Duodenal mucosa (tissue), 2 donors: ENCODE results near the gene GIPR.
A peak's percentile ranks its signal among the peaks of the same experiment; 100 is the strongest.

Experiments used
- H3K27ac ChIP-seq: one replicate; pipeline ENCODE4 v1.7.0; 2013; ENCODE audit warnings: low read depth, low read length
- H3K27me3 ChIP-seq, 2 donors: one replicate each; pipeline ENCODE4 v1.7.0; 2013; ENCODE audit warnings: low read length in 2 of 2, control low read depth in 1 of 2; ENCODE audit not compliant: insufficient read depth in 2 of 2, control insufficient read depth in 1 of 2
- H3K36me3 ChIP-seq, 2 donors: one replicate each; pipeline ENCODE4 v1.7.0; 2013; ENCODE audit warnings: low read length in 2 of 2, control low read depth in 1 of 2; ENCODE audit not compliant: insufficient read depth in 2 of 2, control insufficient read depth in 1 of 2
- H3K4me1 ChIP-seq, 2 donors: one replicate each; pipeline ENCODE4 v1.7.0; 2013; ENCODE audit warnings: low read length in 2 of 2, control low read depth in 1 of 2; ENCODE audit not compliant: insufficient read depth in 2 of 2, control insufficient read depth in 1 of 2
- H3K4me3 ChIP-seq, 2 donors: one replicate each; pipeline ENCODE4 v1.7.0; 2013; ENCODE audit warnings: low read length in 2 of 2, low read depth in 1 of 2
- H3K9ac ChIP-seq, 2 donors: one replicate each; pipeline ENCODE4 v1.7.0; 2013; ENCODE audit warnings: low read length in 2 of 2, low read depth in 1 of 2
- H3K9me3 ChIP-seq, 2 donors: one replicate each; pipeline ENCODE4 v1.7.0; 2013; ENCODE audit warnings: low read length in 2 of 2, control low read depth in 1 of 2; ENCODE audit not compliant: control insufficient read depth in 1 of 2

The GIPR gene

GRCh38 chr19:45646345-45646698 is 21.7 kb upstream of the GIPR start:
- no peak overlapping the region for H3K27ac ChIP-seq
- H3K9ac ChIP-seq = no peak overlapping the region
- peaks cover 12 to 22% of the 10 kb centered on the region in 2 donors for H3K27me3 ChIP-seq
- peaks cover 19 to 22% of the 10 kb centered on the region in 2 donors for H3K4me1 ChIP-seq
- H3K9me3 ChIP-seq = no peaks in the 10 kb centered on the region
- peak overlapping the region in 1 of 2 donors; percentile 43 for H3K4me3 ChIP-seq
- no peaks in the 10 kb centered on the region for H3K36me3 ChIP-seq

GRCh38 chr19:45650722-45651121 is 17.3 kb upstream of the GIPR start:
- Histone ChIP-seq H3K4me1 (peaks cover 0 to 7% of the 10 kb centered on the region in 2 donors), H3K36me3 (no peaks in the 10 kb centered on the region), H3K27me3 (no peaks in the 10 kb centered on the region), H3K27ac (no peak overlapping the region), H3K4me3 (no peak overlapping the region), H3K9me3 (no peaks in the 10 kb centered on the region), H3K9ac (no peak overlapping the region)

- H3K27me3 ChIP-seq = no peaks in the 10 kb centered on the region
- no peaks in the 10 kb centered on the region for H3K36me3 ChIP-seq
- no peak overlapping the region for H3K4me3 ChIP-seq
- H3K9me3 ChIP-seq = no peaks in the 10 kb centered on the region
- no peak overlapping the region for H3K9ac ChIP-seq
- no peak overlapping the region for H3K27ac ChIP-seq
- H3K4me1 ChIP-seq = no peaks in the 10 kb centered on the region
These were observed 14.4 kb upstream of the GIPR start for GRCh38 chr19:45653634-45654033.

- Histone ChIP-seq H3K4me1 (no peaks in the 10 kb centered on the region), H3K9ac (no peak overlapping the region), H3K4me3 (no peak overlapping the region), H3K27ac (no peak overlapping the region), H3K36me3 (no peaks in the 10 kb centered on the region), H3K9me3 (no peaks in the 10 kb centered on the region), H3K27me3 (no peaks in the 10 kb centered on the region)
These were observed 12.9 kb upstream of the GIPR start for GRCh38 chr19:45655073-45655472.

- Histone ChIP-seq H3K4me1 (no peaks in the 10 kb centered on the region), H3K27me3 (peaks cover 0 to 6% of the 10 kb centered on the region in 2 donors), H3K27ac (no peak overlapping the region), H3K9ac (no peak overlapping the region), H3K9me3 (no peaks in the 10 kb centered on the region), H3K36me3 (no peaks in the 10 kb centered on the region), H3K4me3 (no peak overlapping the region)
These were observed 10.4 kb upstream of the GIPR start for GRCh38 chr19:45657520-45658167.

GRCh38 chr19:45659096-45659729 is 8.8 kb upstream of the GIPR start:
- Histone ChIP-seq H3K27me3 (peaks cover 0 to 8% of the 10 kb centered on the region in 2 donors), H3K9ac (no peak overlapping the region), H3K27ac (no peak overlapping the region), H3K4me3 (no peak overlapping the region), H3K36me3 (no peaks in the 10 kb centered on the region), H3K4me1 (no peaks in the 10 kb centered on the region), H3K9me3 (no peaks in the 10 kb centered on the region)

- H3K36me3 ChIP-seq = no peaks in the 10 kb centered on the region
- no peak overlapping the region for H3K9ac ChIP-seq
- H3K27me3 ChIP-seq = peaks cover 0 to 12% of the 10 kb centered on the region in 2 donors
- H3K4me1 ChIP-seq = no peaks in the 10 kb centered on the region
- no peaks in the 10 kb centered on the region for H3K9me3 ChIP-seq
- no peak overlapping the region for H3K4me3 ChIP-seq
- H3K27ac ChIP-seq = no peak overlapping the region
These were observed 7.4 kb upstream of the GIPR start for GRCh38 chr19:45660636-45661035.

- peaks cover 7 to 13% of the 10 kb centered on the region in 2 donors for H3K4me1 ChIP-seq
- H3K27me3 ChIP-seq = peaks cover 8 to 22% of the 10 kb centered on the region in 2 donors
- H3K4me3 ChIP-seq = no peak overlapping the region
- no peak overlapping the region for H3K27ac ChIP-seq
- no peaks in the 10 kb centered on the region for H3K36me3 ChIP-seq
- no peak overlapping the region for H3K9ac ChIP-seq
- no peaks in the 10 kb centered on the region for H3K9me3 ChIP-seq
These were observed 4.2 kb upstream of the GIPR start for GRCh38 chr19:45663800-45664199.

GRCh38 chr19:45664575-45664974 is 3.4 kb upstream of the GIPR start:
- Histone ChIP-seq H3K9ac (no peak overlapping the region), H3K27ac (no peak overlapping the region), H3K9me3 (no peaks in the 10 kb centered on the region), H3K4me3 (no peak overlapping the region), H3K36me3 (no peaks in the 10 kb centered on the region), H3K4me1 (peaks cover 7 to 20% of the 10 kb centered on the region in 2 donors), H3K27me3 (peaks cover 14 to 29% of the 10 kb centered on the region in 2 donors)

GRCh38 chr19:45668342-45668871 is 386 bp downstream of the GIPR start:
- Histone ChIP-seq H3K36me3 (no peaks in the 10 kb centered on the region), H3K4me3 (peak overlapping the region; percentile 63 to 71), H3K9me3 (no peaks in the 10 kb centered on the region), H3K9ac (peak overlapping the region; percentile 54 to 65), H3K27ac (no peak overlapping the region), H3K4me1 (peaks cover 11 to 28% of the 10 kb centered on the region in 2 donors), H3K27me3 (peaks cover 22 to 31% of the 10 kb centered on the region in 2 donors)
